CD4-positive, alpha-beta memory T cell (primary cell): ENCODE measurements around the gene HOXA5. TPM values are rescaled to one million over a fixed set of nuclear protein-coding genes. Genes with fewer than 3 reads are reported as not detected.

ENCODE experiments used
- CTCF ChIA-PET: fragments of 350-600 bp; sonication (Branson Sonifier 250); formaldehyde crosslinking; loops from one replicate; lab custom pipeline; 2021; ENCODE audit warnings: inconsistent platforms; ENCODE audit not compliant: partially characterized antibody; lab: Charles Lee
- POLR2A ChIA-PET: fragments of 350-600 bp; sonication (Branson Sonifier 250); formaldehyde crosslinking; loops from one replicate; lab custom pipeline; 2021; ENCODE audit not compliant: partially characterized antibody; lab: Charles Lee
- DNase-seq, 5 donors: peaks; one replicate each; pipeline versions ENCODE4 v3.0.0 to v3.0.0-alpha.2; 2020 to 2022; ENCODE audit warnings: mixed read lengths in 1 of 5
- H3K27ac ChIP-seq: one replicate; pipeline ENCODE4 v1.7.0; 2013; ENCODE audit warnings: low read depth, low read length
- H3K27me3 ChIP-seq: 2 replicates; pipeline ENCODE4 v1.7.0; 2013; ENCODE audit warnings: mild to moderate bottlenecking, low read length, moderate library complexity; ENCODE audit not compliant: insufficient read depth
- H3K36me3 ChIP-seq: 2 replicates; pipeline ENCODE4 v1.7.0; 2013; ENCODE audit warnings: mild to moderate bottlenecking, low read length, moderate library complexity; ENCODE audit not compliant: insufficient read depth
- H3K4me1 ChIP-seq: 2 replicates; pipeline ENCODE4 v1.7.0; 2013; ENCODE audit warnings: mild to moderate bottlenecking, low read length, moderate library complexity; ENCODE audit not compliant: insufficient read depth
- H3K4me3 ChIP-seq, 2 donors: one replicate each; pipeline ENCODE4 v1.7.0; 2013; ENCODE audit warnings: low read length in 2 of 2, mild to moderate bottlenecking in 1 of 2
- H3K9me3 ChIP-seq, 2 donors: one replicate each; pipeline ENCODE4 v1.7.0; 2013; ENCODE audit warnings: low read length in 2 of 2, control low read depth in 1 of 2; ENCODE audit not compliant: control insufficient read depth in 1 of 2
- H3K27ac Mint-ChIP-seq, 7 donors: one replicate each; pipeline ENCODE4 v1.8.0; 2020 to 2021; ENCODE audit warnings: mixed read lengths in 7 of 7, mild to moderate bottlenecking in 6 of 7, inconsistent platforms in 3 of 7, moderate library complexity in 3 of 7
- H3K27me3 Mint-ChIP-seq, 2 donors: one replicate each; pipeline ENCODE4 v1.8.0; 2020 to 2021; ENCODE audit warnings: mixed read lengths in 2 of 2
- H3K36me3 Mint-ChIP-seq, 2 donors: one replicate each; pipeline ENCODE4 v1.8.0; 2020 to 2021; ENCODE audit warnings: mixed read lengths in 2 of 2, inconsistent platforms in 1 of 2, mild to moderate bottlenecking in 1 of 2
- H3K4me1 Mint-ChIP-seq, 4 donors: one replicate each; pipeline ENCODE4 v1.8.0; 2020 to 2021; ENCODE audit warnings: mixed read lengths in 4 of 4, mild to moderate bottlenecking in 1 of 4
- H3K4me3 Mint-ChIP-seq, 8 donors: one replicate each; pipeline ENCODE4 v1.8.0; 2020 to 2021; ENCODE audit warnings: mixed read lengths in 8 of 8, mild to moderate bottlenecking in 7 of 8, moderate library complexity in 6 of 8, inconsistent platforms in 3 of 8
- H3K9me3 Mint-ChIP-seq, 8 donors: one replicate each; pipeline ENCODE4 v1.8.0; 2020 to 2021; ENCODE audit warnings: mixed read lengths in 8 of 8, mild to moderate bottlenecking in 5 of 8, inconsistent platforms in 3 of 8, moderate library complexity in 1 of 8
- intact Hi-C: fragments of 100-400 bp; cut with micrococcal nuclease; formaldehyde crosslinking; loops from one replicate; pipeline ENCODE4 v1.15.1; 2023
- polyA plus RNA-seq, 2 donors: library from polyadenylated mRNA; unstranded; fragments of 300-500 nt; fragmentation: Illumina TruSeq; gene quantifications; one replicate each; pipeline ENCODE4 v1.2.3, GENCODE V29; 2021
- total RNA-seq, 2 experiments: library from RNA; stranded (reverse); gene quantifications; one replicate each; pipeline ENCODE4 v1.2.3, GENCODE V29; 2021

Gene HOXA5
- total and polyA plus RNA-seq, 4 experiments from 2014 or later, result not detected

- Mint-ChIP-seq H3K4me1 (peaks cover 14 to 37% (median 23%) of the 10 kb centered on the region in 4 donors), H3K4me3 (peak overlapping the region in 5 of 8 donors; percentile 7 to 60 (median 36)), H3K27ac (peak overlapping the region in 5 of 7 donors; percentile 50 to 85 (median 57)), H3K27me3 (peaks cover 55 to 68% of the 10 kb centered on the region in 2 donors), H3K9me3 (peaks cover 0 to 54% (median 5%) of the 10 kb centered on the region in 8 donors), H3K36me3 (no peaks in the 10 kb centered on the region)
- H3K27me3 ChIP-seq, result peaks cover 90% of the 10 kb centered on the region
- H3K4me1 ChIP-seq, result peaks cover 37% of the 10 kb centered on the region
- no peaks in the 10 kb centered on the region for H3K36me3 ChIP-seq
- CTCF ChIA-PET, result interaction anchor here (1.0 to 2.1 kb wide), 7 partner anchors 10 to 1305 kb away, joined by 3 to 5 read pairs (median 3); no protein-coding TSS in a partner anchor
- no peak overlapping the region for H3K4me3 ChIP-seq
- POLR2A ChIA-PET, result interaction anchor here (1.0 to 1.9 kb wide), 4 partner anchors 12 to 23 kb away, joined by 3 to 5 read pairs (median 4); no protein-coding TSS in a partner anchor
- intact Hi-C loops, result loop anchor here (5.0 to 10.0 kb wide), 4 partner anchors 662 to 1305 kb away; partner anchors contain the start of gene SNX10
- H3K9me3 ChIP-seq, result no peaks in the 10 kb centered on the region
- no peak overlapping the region for H3K27ac ChIP-seq
- DNase-seq, result no peak
Measured at GRCh38 chr7:27166531-27167505, 23.3 kb upstream of the HOXA5 start.

DNA sequence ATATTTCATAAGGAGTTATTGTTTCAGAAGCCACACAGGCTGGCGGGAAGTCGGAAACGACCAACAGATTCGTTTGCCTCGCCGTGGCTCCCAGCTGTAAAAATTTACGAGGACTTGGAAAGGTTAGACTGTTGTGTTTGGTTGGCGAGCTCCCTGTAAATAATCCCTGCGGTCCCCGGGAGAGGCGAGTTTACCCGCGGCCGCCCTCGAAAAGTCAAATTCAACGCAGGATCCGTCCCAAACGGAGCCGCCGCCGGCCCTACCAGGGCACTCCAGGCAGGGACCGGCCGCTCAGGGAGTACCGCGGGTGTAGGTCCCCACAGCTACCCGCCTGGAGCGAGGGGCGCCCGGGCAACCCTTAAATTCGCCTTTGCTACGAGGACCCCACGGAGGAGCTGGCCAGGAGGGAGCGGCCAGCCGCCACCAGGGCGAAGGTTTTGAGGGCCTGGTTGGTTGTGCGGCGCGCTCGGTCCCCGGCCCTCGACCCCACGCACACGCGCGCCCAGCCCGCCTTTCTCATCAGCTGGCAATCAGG is 22.6 kb upstream of the HOXA5 start:
- peaks cover 0 to 50% (median 5%) of the 10 kb centered on the region in 8 donors for H3K9me3 Mint-ChIP-seq
- peak overlapping the region in 5 of 7 donors; percentile 8 to 92 (median 80) for H3K27ac Mint-ChIP-seq
- no peaks in the 10 kb centered on the region for H3K36me3 ChIP-seq
- H3K9me3 ChIP-seq, result no peaks in the 10 kb centered on the region
- H3K4me3 ChIP-seq, result no peak overlapping the region
- H3K4me1 ChIP-seq, result peaks cover 35% of the 10 kb centered on the region
- CTCF ChIA-PET, result interaction anchor here (1.0 to 2.1 kb wide), 6 partner anchors 11 to 1304 kb away, joined by 3 to 5 read pairs (median 4); no protein-coding TSS in a partner anchor
- no peaks in the 10 kb centered on the region for H3K36me3 Mint-ChIP-seq
- POLR2A ChIA-PET, result interaction anchor here (1.0 to 1.9 kb wide), 4 partner anchors 11 to 24 kb away, joined by 3 to 5 read pairs (median 4); no protein-coding TSS in a partner anchor
- H3K27me3 ChIP-seq, result peaks cover 84% of the 10 kb centered on the region
- H3K4me3 Mint-ChIP-seq, result peak overlapping the region; percentile 26 to 74 (median 60)
- H3K4me1 Mint-ChIP-seq, result peaks cover 14 to 33% (median 20%) of the 10 kb centered on the region in 4 donors
- H3K27ac ChIP-seq, result no peak overlapping the region
- peaks cover 51 to 62% of the 10 kb centered on the region in 2 donors for H3K27me3 Mint-ChIP-seq
- DNase-seq, result peak in 1 of 5 donors; percentile 29
- intact Hi-C loops, result loop anchor here (5.0 to 10.0 kb wide), 4 partner anchors 661 to 1304 kb away; partner anchors contain the start of gene SNX10

- intact Hi-C loops, result loop anchor here (5.0 to 10.0 kb wide), 4 partner anchors 661 to 1303 kb away; partner anchors contain the start of gene SNX10
- ChIA-PET CTCF (interaction anchor here (1.0 to 2.1 kb wide), 5 partner anchors 12 to 1303 kb away, joined by 3 to 5 read pairs (median 3); no protein-coding TSS in a partner anchor), POLR2A (interaction anchor here (1.4 to 1.9 kb wide), 2 partner anchors 16 to 25 kb away, joined by 3 to 5 read pairs; no protein-coding TSS in a partner anchor)
- Mint-ChIP-seq H3K36me3 (no peaks in the 10 kb centered on the region), H3K27me3 (peaks cover 49 to 60% of the 10 kb centered on the region in 2 donors), H3K4me3 (peak within 1 kb of the TSS; percentile 47 to 74 (median 65)), H3K9me3 (peaks cover 0 to 49% (median 5%) of the 10 kb centered on the region in 8 donors), H3K4me1 (peaks cover 14 to 36% (median 21%) of the 10 kb centered on the region in 4 donors), H3K27ac (peak within 1 kb of the TSS in 5 of 7 donors; percentile 80 to 92 (median 89))
- Histone ChIP-seq H3K9me3 (no peaks in the 10 kb centered on the region), H3K4me3 (no peak within 1 kb of the TSS), H3K4me1 (peaks cover 43% of the 10 kb centered on the region), H3K27me3 (peaks cover 80% of the 10 kb centered on the region), H3K36me3 (no peaks in the 10 kb centered on the region), H3K27ac (no peak within 1 kb of the TSS)
- DNase-seq, result peak in 1 of 5 donors; percentile 24
Measured at GRCh38 chr7:27165089-27165995, 21.9 kb upstream of the HOXA5 start, which contains the start of gene HOXA9. HOXA9 (minus strand) TSS chr7:27165537; CDS start chr7:27165457, 80 bp downstream.

DNA sequence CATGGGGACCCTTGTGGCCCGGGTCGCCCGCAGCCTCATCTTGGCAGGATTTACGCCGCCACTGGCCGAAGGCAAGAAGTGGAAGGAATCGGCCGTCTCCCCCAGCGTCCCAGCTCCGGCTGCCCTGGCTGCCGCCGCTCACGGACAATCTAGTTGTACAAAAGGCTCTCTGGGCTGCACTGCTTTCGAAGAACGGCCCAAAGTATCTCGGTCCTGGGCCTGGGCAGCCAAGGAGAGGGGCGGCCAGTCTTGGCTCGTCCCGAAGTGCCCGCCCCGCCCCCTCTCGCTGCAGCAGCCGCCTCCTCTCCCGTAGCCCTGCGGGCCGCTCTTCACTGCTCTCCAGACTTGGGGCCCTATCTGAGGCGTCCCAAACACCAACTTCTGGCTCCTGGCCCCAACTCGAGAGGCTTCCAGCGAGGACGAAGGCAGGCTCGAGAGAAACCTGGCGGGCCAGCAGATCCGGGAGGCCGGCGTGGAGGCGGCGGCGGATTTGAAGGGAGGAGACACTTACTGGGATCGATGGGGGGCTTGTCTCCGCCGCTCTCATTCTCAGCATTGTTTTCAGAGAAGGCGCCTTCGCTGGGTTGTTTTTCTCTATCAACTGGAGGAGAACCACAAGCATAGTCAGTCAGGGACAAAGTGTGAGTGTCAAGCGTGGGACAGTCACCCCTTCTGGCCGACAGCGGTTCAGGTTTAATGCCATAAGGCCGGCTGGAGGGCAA is 21.0 kb upstream of the HOXA5 start:
- H3K4me1 Mint-ChIP-seq, result peaks cover 14 to 44% (median 25%) of the 10 kb centered on the region in 4 donors
- peaks cover 46% of the 10 kb centered on the region for H3K4me1 ChIP-seq
- H3K36me3 Mint-ChIP-seq, result no peaks in the 10 kb centered on the region
- H3K9me3 ChIP-seq, result no peaks in the 10 kb centered on the region
- ChIA-PET POLR2A (interaction anchor here (1.9 kb wide), 1 partner anchor 26 kb away, joined by 5 read pairs; no protein-coding TSS in a partner anchor), CTCF (no interaction called here)
- H3K27ac ChIP-seq, result no peak overlapping the region
- peaks cover 0 to 49% (median 5%) of the 10 kb centered on the region in 8 donors for H3K9me3 Mint-ChIP-seq
- H3K27me3 Mint-ChIP-seq, result peaks cover 52 to 66% of the 10 kb centered on the region in 2 donors
- no peak for DNase-seq
- peaks cover 83% of the 10 kb centered on the region for H3K27me3 ChIP-seq
- H3K4me3 Mint-ChIP-seq, result peak overlapping the region in 6 of 8 donors; percentile 25 to 73 (median 51)
- peak overlapping the region in 5 of 7 donors; percentile 25 to 92 (median 89) for H3K27ac Mint-ChIP-seq
- no peak overlapping the region for H3K4me3 ChIP-seq
- intact Hi-C loops, result loop anchor here (5.0 to 10.0 kb wide), 6 partner anchors 67 to 1312 kb away; partner anchors contain the start of genes HOXA1 and SNX10
- no peaks in the 10 kb centered on the region for H3K36me3 ChIP-seq

- Histone ChIP-seq H3K4me3 (no peak overlapping the region), H3K27ac (no peak overlapping the region), H3K27me3 (peaks cover 85% of the 10 kb centered on the region), H3K9me3 (no peaks in the 10 kb centered on the region), H3K4me1 (peaks cover 45% of the 10 kb centered on the region), H3K36me3 (no peaks in the 10 kb centered on the region)
- H3K9me3 Mint-ChIP-seq, result peaks cover 0 to 50% (median 5%) of the 10 kb centered on the region in 8 donors
- peaks cover 14 to 44% (median 24%) of the 10 kb centered on the region in 4 donors for H3K4me1 Mint-ChIP-seq
- DNase-seq, result no peak
- peak overlapping the region in 2 of 8 donors; percentile 26 to 32 for H3K4me3 Mint-ChIP-seq
- CTCF ChIA-PET, result interaction anchor here (1.7 kb wide), 1 partner anchor 15 kb away, joined by 8 read pairs; no protein-coding TSS in a partner anchor
- POLR2A ChIA-PET, result no interaction called here
- intact Hi-C loops, result loop anchor here (5.0 to 10.0 kb wide), 5 partner anchors 67 to 1312 kb away; partner anchors contain the start of genes HOXA1 and SNX10
- peaks cover 53 to 69% of the 10 kb centered on the region in 2 donors for H3K27me3 Mint-ChIP-seq
- H3K36me3 Mint-ChIP-seq, result no peaks in the 10 kb centered on the region
- peak overlapping the region in 4 of 7 donors; percentile 19 to 92 (median 80) for H3K27ac Mint-ChIP-seq
Measured at GRCh38 chr7:27164045-27164366, 20.5 kb upstream of the HOXA5 start.
